ENCODE measurements around the gene AMMECR1L.
"Not testable (repeated sequence)": the region's sequence is repeated elsewhere in the genome, so short reads cannot be mapped to it uniquely, and the experiment has no call there.

Gene AMMECR1L

DNA sequence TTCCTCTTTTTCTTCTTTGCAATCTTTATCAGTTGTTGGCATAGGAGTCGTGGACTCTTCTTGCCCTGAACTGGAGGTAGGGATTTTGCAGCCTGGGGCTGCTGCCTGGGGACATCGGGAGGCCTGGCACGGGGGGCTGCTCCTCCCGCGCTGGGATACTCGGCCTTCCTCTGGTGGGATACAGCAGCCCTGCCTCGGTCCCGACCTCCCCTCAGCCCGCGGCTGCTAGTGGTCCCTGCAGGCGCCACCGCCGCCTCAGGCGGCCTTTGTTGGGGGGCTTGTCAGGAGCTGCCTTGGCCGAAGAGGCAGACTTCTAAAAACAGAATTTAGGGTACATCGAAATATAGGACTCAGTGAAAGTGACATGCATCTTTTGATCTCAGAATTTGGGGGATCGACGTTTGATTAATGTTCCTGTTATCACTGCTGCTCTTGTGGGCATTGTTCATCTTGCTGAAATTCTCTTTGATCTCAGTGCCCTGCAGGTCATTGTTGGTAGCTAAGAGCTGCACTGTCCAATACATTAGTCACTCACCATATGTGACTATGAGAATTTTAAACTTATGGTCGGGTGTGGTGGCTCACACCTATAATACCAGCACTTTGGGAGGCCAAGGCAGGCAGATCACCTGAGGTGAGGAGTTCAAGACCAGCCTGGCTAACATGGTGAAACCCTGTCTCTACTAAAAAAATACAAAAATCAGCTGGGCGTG, 44.1 kb downstream of the AMMECR1L start:
- H3K4me3 ChIP-seq (ENCODE audit: low read depth, low read length), result no peak overlapping the region
- H3K9ac ChIP-seq (ENCODE audit: low read length), result no peak overlapping the region
- H3K4me1 ChIP-seq (ENCODE audit: control insufficient read depth, insufficient read depth, low read length), result no peaks in the 10 kb centered on the region
- H3K9me3 ChIP-seq (ENCODE audit: control insufficient read depth, insufficient read depth, low read depth, low read length), result no peaks in the 10 kb centered on the region
- H3K27me3 ChIP-seq (ENCODE audit: control insufficient read depth, insufficient read depth, low read length), result no peaks in the 10 kb centered on the region
- H3K27ac ChIP-seq (ENCODE audit: low read depth, low read length), result no peak overlapping the region
- peaks cover 16% of the 10 kb centered on the region for H3K36me3 ChIP-seq (ENCODE audit: control insufficient read depth, insufficient read depth, low read length)

GRCh38 chr2:127840893-127841292, 44.9 kb downstream of the AMMECR1L start:
- no peaks in the 10 kb centered on the region for H3K27me3 ChIP-seq (ENCODE audit: control insufficient read depth, insufficient read depth, low read length)
- H3K36me3 ChIP-seq (ENCODE audit: control insufficient read depth, insufficient read depth, low read length), result peaks cover 10% of the 10 kb centered on the region
- no peaks in the 10 kb centered on the region for H3K4me1 ChIP-seq (ENCODE audit: control insufficient read depth, insufficient read depth, low read length)
- no peak overlapping the region for H3K27ac ChIP-seq (ENCODE audit: low read depth, low read length)
- no peak overlapping the region for H3K9ac ChIP-seq (ENCODE audit: low read length)
- no peaks in the 10 kb centered on the region for H3K9me3 ChIP-seq (ENCODE audit: control insufficient read depth, insufficient read depth, low read depth, low read length)
- H3K4me3 ChIP-seq (ENCODE audit: low read depth, low read length), result no peak overlapping the region

DNA sequence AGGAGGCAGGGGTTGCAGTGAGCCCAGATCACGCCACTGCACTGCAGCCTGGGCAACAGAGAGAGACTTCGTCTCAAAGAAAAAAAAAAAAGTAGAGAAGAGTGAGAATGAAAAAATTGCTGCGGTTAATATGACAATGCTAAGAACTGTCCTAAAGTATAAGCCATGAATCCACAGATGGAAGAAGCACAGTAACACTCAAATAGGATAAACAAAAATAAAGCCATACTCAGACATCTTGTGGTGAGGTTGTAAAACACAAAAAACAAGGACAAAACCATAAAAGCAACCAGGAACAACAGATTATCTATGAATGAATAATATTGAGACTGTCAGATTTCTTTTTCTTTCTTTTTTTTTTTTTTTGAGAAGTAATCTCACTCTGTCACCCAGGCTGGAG, 50.8 kb downstream of the AMMECR1L start:
- no peak overlapping the region for H3K9ac ChIP-seq (ENCODE audit: low read length)
- H3K9me3 ChIP-seq (ENCODE audit: control insufficient read depth, insufficient read depth, low read depth, low read length), result no peaks in the 10 kb centered on the region
- H3K4me1 ChIP-seq (ENCODE audit: control insufficient read depth, insufficient read depth, low read length), result peaks cover 3% of the 10 kb centered on the region; the same call in 1 of the 2 replicates
- no peak overlapping the region for H3K27ac ChIP-seq (ENCODE audit: low read depth, low read length)
- H3K36me3 ChIP-seq (ENCODE audit: control insufficient read depth, insufficient read depth, low read length), result no peaks in the 10 kb centered on the region
- no peaks in the 10 kb centered on the region for H3K27me3 ChIP-seq (ENCODE audit: control insufficient read depth, insufficient read depth, low read length)
- no peak overlapping the region for H3K4me3 ChIP-seq (ENCODE audit: low read depth, low read length)

DNA sequence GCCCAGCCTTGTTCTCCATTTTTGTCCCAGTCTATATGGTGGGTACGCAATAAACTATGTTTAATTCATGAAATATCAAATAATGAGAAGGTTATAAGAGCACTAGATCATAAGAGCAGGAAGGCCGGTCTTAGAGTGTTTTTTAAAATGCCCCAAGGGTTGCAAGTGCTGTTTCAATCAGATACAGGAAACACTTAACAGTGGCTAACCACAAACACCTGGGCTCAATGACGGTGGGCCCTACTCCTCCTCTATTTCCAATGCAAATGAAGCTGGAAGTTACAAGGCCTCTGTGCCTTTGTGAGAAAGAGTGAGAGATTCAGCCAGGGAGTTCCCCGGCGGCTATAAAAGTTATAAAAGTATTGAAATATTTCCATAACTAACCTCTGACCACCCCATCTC, 55.9 kb downstream of the AMMECR1L start:
- Histone ChIP-seq H3K4me3 (ENCODE audit: low read depth, low read length) (peak overlapping the region; percentile 37; the same call in 1 of the 2 replicates), H3K9me3 (ENCODE audit: control insufficient read depth, insufficient read depth, low read depth, low read length) (peaks cover 37% of the 10 kb centered on the region), H3K27me3 (ENCODE audit: control insufficient read depth, insufficient read depth, low read length) (no peaks in the 10 kb centered on the region), H3K36me3 (ENCODE audit: control insufficient read depth, insufficient read depth, low read length) (no peaks in the 10 kb centered on the region), H3K9ac (ENCODE audit: low read length) (no peak overlapping the region), H3K4me1 (ENCODE audit: control insufficient read depth, insufficient read depth, low read length) (peaks cover 9% of the 10 kb centered on the region; the same call in 1 of the 2 replicates), H3K27ac (ENCODE audit: low read depth, low read length) (peak overlapping the region; percentile 64)

DNA sequence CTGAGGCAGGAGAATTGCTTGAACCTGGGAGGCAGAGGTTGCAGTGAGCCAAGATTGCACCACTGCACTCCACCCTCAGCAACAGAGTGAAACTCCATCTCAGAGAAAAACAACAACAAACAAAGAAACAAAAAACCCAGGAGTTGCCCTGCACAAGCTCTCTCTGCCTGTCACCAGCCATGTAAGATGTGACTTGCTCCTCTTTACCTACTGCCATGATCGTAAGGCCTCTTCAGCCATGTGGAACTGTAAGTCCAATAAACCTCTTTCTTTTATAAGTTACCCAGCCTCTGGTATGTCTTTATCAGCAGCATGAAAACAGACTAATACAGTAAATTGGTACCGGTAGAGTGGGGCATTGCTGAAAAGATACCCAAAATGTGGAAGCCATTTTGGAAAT, 59.0 kb downstream of the AMMECR1L start:
- not testable (repeated sequence) for H3K27me3 ChIP-seq (ENCODE audit: control insufficient read depth, insufficient read depth, low read length); H3K4me3 ChIP-seq (ENCODE audit: low read depth, low read length); H3K36me3 ChIP-seq (ENCODE audit: control insufficient read depth, insufficient read depth, low read length); H3K4me1 ChIP-seq (ENCODE audit: control insufficient read depth, insufficient read depth, low read length); H3K27ac ChIP-seq (ENCODE audit: low read depth, low read length); H3K9ac ChIP-seq (ENCODE audit: low read length)
- H3K9me3 ChIP-seq (ENCODE audit: control insufficient read depth, insufficient read depth, low read depth, low read length), result peaks cover 45% of the 10 kb centered on the region

DNA sequence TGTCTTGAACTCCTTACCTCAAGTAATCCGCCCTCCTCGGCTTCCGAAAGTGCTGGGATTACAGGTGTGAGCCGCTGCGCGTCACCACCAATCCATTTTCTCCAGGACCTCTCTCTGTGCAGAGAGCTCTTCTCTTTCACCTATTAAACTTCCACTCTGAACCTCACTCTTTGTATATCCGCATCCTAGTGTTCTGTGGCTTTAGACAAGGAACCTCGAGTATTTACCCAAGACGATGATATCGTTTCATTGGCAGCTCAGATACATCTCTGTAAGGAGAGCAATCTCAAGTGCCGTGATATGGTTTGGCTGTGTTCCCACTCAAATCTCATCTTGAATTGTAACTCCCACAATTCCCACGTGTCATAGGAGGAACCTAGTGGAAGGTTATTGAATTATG, 59.7 kb downstream of the AMMECR1L start:
- peaks cover 52% of the 10 kb centered on the region for H3K9me3 ChIP-seq (ENCODE audit: control insufficient read depth, insufficient read depth, low read depth, low read length)
- no peaks in the 10 kb centered on the region for H3K36me3 ChIP-seq (ENCODE audit: control insufficient read depth, insufficient read depth, low read length)
- peaks cover 9% of the 10 kb centered on the region; the same call in 1 of the 2 replicates for H3K4me1 ChIP-seq (ENCODE audit: control insufficient read depth, insufficient read depth, low read length)
- no peak overlapping the region for H3K9ac ChIP-seq (ENCODE audit: low read length)
- no peak overlapping the region for H3K4me3 ChIP-seq (ENCODE audit: low read depth, low read length)
- H3K27ac ChIP-seq (ENCODE audit: low read depth, low read length), result no peak overlapping the region
- no peaks in the 10 kb centered on the region for H3K27me3 ChIP-seq (ENCODE audit: control insufficient read depth, insufficient read depth, low read length)

GRCh38 chr2:127820080-127820668, 65.6 kb downstream of the AMMECR1L start:
- H3K27me3 ChIP-seq (ENCODE audit: control insufficient read depth, insufficient read depth, low read length), result no peaks in the 10 kb centered on the region; the same call in 1 of the 2 replicates
- no peak overlapping the region for H3K27ac ChIP-seq (ENCODE audit: low read depth, low read length)
- H3K36me3 ChIP-seq (ENCODE audit: control insufficient read depth, insufficient read depth, low read length), result no peaks in the 10 kb centered on the region
- H3K4me1 ChIP-seq (ENCODE audit: control insufficient read depth, insufficient read depth, low read length), result no peaks in the 10 kb centered on the region
- peaks cover 47% of the 10 kb centered on the region for H3K9me3 ChIP-seq (ENCODE audit: control insufficient read depth, insufficient read depth, low read depth, low read length)
- H3K4me3 ChIP-seq (ENCODE audit: low read depth, low read length), result no peak overlapping the region
- no peak overlapping the region for H3K9ac ChIP-seq (ENCODE audit: low read length)

DNA sequence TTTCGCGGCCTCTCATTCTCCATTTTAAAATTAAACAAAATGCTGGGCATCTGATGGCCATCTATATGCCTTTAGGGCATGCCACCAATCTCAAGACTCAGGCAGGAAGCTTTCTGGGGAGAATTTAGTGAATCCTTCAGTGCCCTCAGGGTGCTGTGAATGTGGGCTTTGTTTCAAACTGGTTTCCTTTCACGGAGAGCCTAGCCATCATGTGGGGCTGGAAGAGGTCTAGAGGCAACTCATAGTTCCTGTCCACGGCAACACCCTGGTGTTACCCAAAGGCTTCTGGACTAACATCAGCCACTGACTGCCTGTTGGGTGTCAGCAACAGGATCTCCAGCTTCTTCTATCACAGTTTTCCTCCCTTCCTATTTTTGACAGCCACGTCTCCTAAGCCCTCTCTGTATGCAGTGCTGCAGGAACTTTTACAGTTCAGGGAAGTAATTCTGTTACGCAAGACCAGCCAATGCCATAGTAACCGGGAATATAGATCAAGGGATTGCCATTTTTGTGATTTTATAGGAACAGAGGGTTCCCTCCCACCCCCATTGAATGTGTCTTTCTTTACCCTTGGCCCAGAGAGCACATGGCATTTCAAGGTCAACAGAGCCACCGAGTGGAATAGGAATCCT, 66.8 kb downstream of the AMMECR1L start:
- no peaks in the 10 kb centered on the region for H3K4me1 ChIP-seq (ENCODE audit: control insufficient read depth, insufficient read depth, low read length)
- no peaks in the 10 kb centered on the region for H3K36me3 ChIP-seq (ENCODE audit: control insufficient read depth, insufficient read depth, low read length)
- peaks cover 44% of the 10 kb centered on the region for H3K9me3 ChIP-seq (ENCODE audit: control insufficient read depth, insufficient read depth, low read depth, low read length)
- no peak overlapping the region for H3K27ac ChIP-seq (ENCODE audit: low read depth, low read length)
- H3K9ac ChIP-seq (ENCODE audit: low read length), result no peak overlapping the region
- H3K27me3 ChIP-seq (ENCODE audit: control insufficient read depth, insufficient read depth, low read length), result no peaks in the 10 kb centered on the region; the same call in 1 of the 2 replicates
- no peak overlapping the region for H3K4me3 ChIP-seq (ENCODE audit: low read depth, low read length)

DNA sequence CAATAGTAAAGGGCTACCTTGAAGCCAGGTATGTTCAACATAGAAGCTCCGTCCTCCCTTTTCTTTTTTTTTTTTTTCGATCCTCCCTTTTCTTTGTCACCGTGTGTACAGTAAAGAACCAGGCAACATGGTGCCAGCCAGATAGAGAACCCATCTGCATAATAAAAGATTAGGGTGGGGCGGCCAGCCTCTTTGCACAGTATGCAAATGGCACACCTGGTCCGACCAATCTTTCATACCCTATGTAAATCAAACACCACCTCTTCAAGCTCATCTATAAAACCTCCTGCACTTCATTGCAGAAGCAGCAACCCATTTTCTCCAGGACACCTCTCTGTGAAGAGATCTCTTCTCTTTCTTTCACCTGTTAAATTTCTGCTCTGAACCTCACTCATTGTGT, 67.5 kb downstream of the AMMECR1L start:
- Histone ChIP-seq H3K4me1 (ENCODE audit: control insufficient read depth, insufficient read depth, low read length) (no peaks in the 10 kb centered on the region), H3K27ac (ENCODE audit: low read depth, low read length) (no peak overlapping the region), H3K9me3 (ENCODE audit: control insufficient read depth, insufficient read depth, low read depth, low read length) (peaks cover 44% of the 10 kb centered on the region), H3K9ac (ENCODE audit: low read length) (no peak overlapping the region), H3K36me3 (ENCODE audit: control insufficient read depth, insufficient read depth, low read length) (no peaks in the 10 kb centered on the region), H3K27me3 (ENCODE audit: control insufficient read depth, insufficient read depth, low read length) (no peaks in the 10 kb centered on the region; the same call in 1 of the 2 replicates), H3K4me3 (ENCODE audit: low read depth, low read length) (no peak overlapping the region)

DNA sequence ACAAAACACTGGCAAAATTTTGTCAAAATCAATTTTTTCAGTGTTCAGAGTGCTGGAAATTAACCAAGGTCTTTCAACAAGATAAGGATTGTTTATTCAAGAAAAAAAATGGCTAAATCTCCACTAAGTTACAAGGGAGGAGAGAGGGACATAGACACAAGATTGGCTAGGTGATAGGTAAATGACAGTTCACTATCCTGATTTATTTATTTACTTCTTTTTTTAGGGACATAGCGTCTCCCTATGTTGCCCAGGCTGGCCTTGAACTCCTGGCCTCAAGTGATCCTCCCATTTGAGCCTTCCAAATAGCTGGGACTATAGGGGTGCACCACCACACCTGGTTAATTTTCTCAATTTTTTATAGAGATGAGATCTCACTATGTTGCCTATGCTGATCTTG, 71.1 kb downstream of the AMMECR1L start:
- Histone ChIP-seq H3K4me1 (ENCODE audit: control insufficient read depth, insufficient read depth, low read length) (no peaks in the 10 kb centered on the region), H3K36me3 (ENCODE audit: control insufficient read depth, insufficient read depth, low read length) (no peaks in the 10 kb centered on the region), H3K27me3 (ENCODE audit: control insufficient read depth, insufficient read depth, low read length) (no peaks in the 10 kb centered on the region; the same call in 1 of the 2 replicates), H3K9me3 (ENCODE audit: control insufficient read depth, insufficient read depth, low read depth, low read length) (peaks cover 17% of the 10 kb centered on the region), H3K9ac (ENCODE audit: low read length) (no peak overlapping the region), H3K27ac (ENCODE audit: low read depth, low read length) (no peak overlapping the region), H3K4me3 (ENCODE audit: low read depth, low read length) (no peak overlapping the region)

DNA sequence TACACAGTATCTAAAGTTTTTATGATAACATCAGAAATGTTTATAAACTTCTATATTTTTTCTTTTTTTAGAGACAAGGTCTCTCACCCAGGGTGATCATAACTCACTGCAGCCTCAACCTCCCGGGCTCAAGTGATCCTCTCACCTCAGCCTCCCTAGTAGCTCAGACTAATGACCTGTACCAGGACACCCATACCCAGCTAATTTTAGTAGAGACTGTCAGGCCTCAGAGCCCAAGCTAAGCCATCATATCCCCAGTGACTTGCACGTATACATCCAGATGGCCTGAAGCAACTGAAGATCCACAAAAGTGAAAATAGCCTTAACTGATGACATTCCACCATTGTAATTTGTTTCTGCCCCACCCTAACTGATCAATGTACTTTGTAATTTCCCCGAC, 73.3 kb downstream of the AMMECR1L start:
- H3K9ac ChIP-seq (ENCODE audit: low read length); H3K4me3 ChIP-seq (ENCODE audit: low read depth, low read length); H3K27ac ChIP-seq (ENCODE audit: low read depth, low read length); H3K27me3 ChIP-seq (ENCODE audit: control insufficient read depth, insufficient read depth, low read length); H3K9me3 ChIP-seq (ENCODE audit: control insufficient read depth, insufficient read depth, low read depth, low read length); H3K4me1 ChIP-seq (ENCODE audit: control insufficient read depth, insufficient read depth, low read length); H3K36me3 ChIP-seq (ENCODE audit: control insufficient read depth, insufficient read depth, low read length): not testable (repeated sequence)
